WTC11 (cell line): ENCODE data around the gene FCN1. TPM values are rescaled to one million over a fixed set of nuclear protein-coding genes. Genes with fewer than 3 reads are reported as not detected.
A peak's percentile ranks its signal among the peaks of the same experiment; 100 is the strongest.

Source experiments
- ATAC-seq: fragments of 200-7000 bp; cut with Tn5 transposase; 2 replicates; pipeline ENCODE4 v1.10.0; 2021; ENCODE audit warnings: mild to moderate bottlenecking, moderate library complexity
- CTCF ChIA-PET: fragments of 300-600 bp; sonication (Branson Sonifier 250); formaldehyde crosslinking; loops from one replicate; lab custom pipeline; 2021; ENCODE audit warnings: antibody characterized with exemption; lab: Charles Lee
- POLR2A ChIA-PET: fragments of 350-600 bp; sonication (Branson Sonifier 250); formaldehyde crosslinking; loops from one replicate; lab custom pipeline; 2021; ENCODE audit warnings: antibody characterized with exemption; lab: Charles Lee
- DNase-seq: peaks from one replicate; pipeline ENCODE4 v3.0.0; 2021; ENCODE audit warnings: low spot score
- H3K27ac Mint-ChIP-seq: 2 replicates; pipeline ENCODE4 v1.8.0; 2021; ENCODE audit warnings: mixed read lengths
- H3K27me3 Mint-ChIP-seq: 2 replicates; pipeline ENCODE4 v1.8.0; 2021; ENCODE audit warnings: low read depth, mild to moderate bottlenecking, moderate library complexity, mixed read lengths
- H3K36me3 Mint-ChIP-seq: 2 replicates; pipeline ENCODE4 v1.8.0; 2021; ENCODE audit warnings: mixed read lengths
- H3K4me1 Mint-ChIP-seq: 2 replicates; pipeline ENCODE4 v1.8.0; 2022; ENCODE audit warnings: mixed read lengths
- H3K4me3 Mint-ChIP-seq: 2 replicates; pipeline ENCODE4 v1.8.0; 2021; ENCODE audit warnings: mild to moderate bottlenecking, moderate library complexity, mixed read lengths
- H3K9me3 Mint-ChIP-seq: 2 replicates; pipeline ENCODE4 v1.8.0; 2021; ENCODE audit warnings: mixed read lengths
- ATF3 ChIP-seq: sonication (generic); formaldehyde crosslinking; conservative IDR thresholded peaks from 2 replicates; pipeline ENCODE4 v1.8.1; 2022; ENCODE audit warnings: mild to moderate bottlenecking, missing genetic modification reagents
- CREM ChIP-seq: sonication (generic); formaldehyde crosslinking; IDR thresholded peaks from 2 replicates; pipeline ENCODE4 v1.8.1; 2022; ENCODE audit warnings: mild to moderate bottlenecking, missing genetic modification reagents, moderate library complexity
- E2F5 ChIP-seq: sonication (generic); formaldehyde crosslinking; IDR thresholded peaks from 2 replicates; pipeline ENCODE4 v1.8.1; 2022; ENCODE audit warnings: mild to moderate bottlenecking, moderate library complexity, missing genetic modification reagents
- FOXJ3 ChIP-seq: sonication (generic); formaldehyde crosslinking; IDR thresholded peaks from 2 replicates; pipeline ENCODE4 v1.9.0; 2021; ENCODE audit warnings: missing genetic modification reagents, mild to moderate bottlenecking, borderline replicate concordance
- GABPB1 ChIP-seq: sonication (generic); formaldehyde crosslinking; IDR thresholded peaks from 2 replicates; pipeline ENCODE4 v1.8.1; 2023; ENCODE audit warnings: mild to moderate bottlenecking, missing genetic modification reagents
- GTF2I ChIP-seq: fragments of 250-450 bp; sonication (Bioruptor Pico); conservative IDR thresholded peaks from 2 replicates; pipeline ENCODE4 v1.4.0; 2021; ENCODE audit warnings: mild to moderate bottlenecking
- IRF2 ChIP-seq: sonication (generic); formaldehyde crosslinking; IDR thresholded peaks from 2 replicates; pipeline ENCODE4 v1.8.0; 2022; ENCODE audit warnings: low read depth, missing genetic modification reagents, borderline replicate concordance
- KAT7 ChIP-seq: sonication (generic); formaldehyde crosslinking; IDR thresholded peaks from 2 replicates; pipeline ENCODE4 v1.8.1; 2023; ENCODE audit warnings: missing genetic modification reagents, mild to moderate bottlenecking, borderline replicate concordance
- MYBL2 ChIP-seq: sonication (generic); formaldehyde crosslinking; IDR thresholded peaks from 2 replicates; pipeline ENCODE4 v1.8.1; 2023; ENCODE audit warnings: mild to moderate bottlenecking, moderate library complexity, missing genetic modification reagents
- NFE2L1 ChIP-seq: sonication (generic); formaldehyde crosslinking; IDR thresholded peaks from 2 replicates; pipeline ENCODE4 v1.8.1; 2023; ENCODE audit warnings: missing genetic modification reagents
- NR2C2 ChIP-seq: sonication (generic); formaldehyde crosslinking; IDR thresholded peaks from 2 replicates; pipeline ENCODE4 v1.8.0; 2022; ENCODE audit warnings: mild to moderate bottlenecking, missing genetic modification reagents
- PRRX2 ChIP-seq: fragments of 250-450 bp; sonication (Bioruptor Pico); IDR thresholded peaks from 2 replicates; pipeline ENCODE4 v1.8.0; 2021; ENCODE audit warnings: mild to moderate bottlenecking
- RELA ChIP-seq: sonication (generic); formaldehyde crosslinking; IDR thresholded peaks from 2 replicates; pipeline ENCODE4 v1.8.1; 2022; ENCODE audit warnings: missing genetic modification reagents, mild to moderate bottlenecking, borderline replicate concordance
- SP1 ChIP-seq: sonication (generic); formaldehyde crosslinking; conservative IDR thresholded peaks from 2 replicates; pipeline ENCODE4 v1.8.1; 2022; ENCODE audit warnings: missing genetic modification reagents
- TP53 ChIP-seq: sonication (generic); formaldehyde crosslinking; IDR thresholded peaks from 2 replicates; pipeline ENCODE4 v1.8.1; 2023; ENCODE audit warnings: mild to moderate bottlenecking, missing genetic modification reagents
- ZNF121 ChIP-seq: sonication (generic); formaldehyde crosslinking; IDR thresholded peaks from 2 replicates; pipeline ENCODE4 v1.8.0; 2023; ENCODE audit warnings: missing genetic modification reagents
- ZNF232 ChIP-seq: sonication (generic); formaldehyde crosslinking; IDR thresholded peaks from 2 replicates; pipeline ENCODE4 v1.8.0; 2022; ENCODE audit warnings: mild to moderate bottlenecking, missing genetic modification reagents
- ZNF317 ChIP-seq: sonication (generic); formaldehyde crosslinking; IDR thresholded peaks from 2 replicates; pipeline ENCODE4 v1.8.1; 2023; ENCODE audit warnings: low read depth, mild to moderate bottlenecking, moderate library complexity, missing genetic modification reagents, borderline replicate concordance
- ZNF423 ChIP-seq: fragments of 250-450 bp; sonication (Bioruptor Pico); IDR thresholded peaks from 2 replicates; pipeline ENCODE4 v2.1.2; 2022; ENCODE audit warnings: mild to moderate bottlenecking, moderate library complexity
- ZNF425 ChIP-seq: fragments of 250-450 bp; sonication (Bioruptor Pico); conservative IDR thresholded peaks from 2 replicates; pipeline ENCODE4 v1.9.0; 2021; ENCODE audit warnings: mild to moderate bottlenecking
- total RNA-seq: library from RNA; stranded (reverse); gene quantifications from 3 replicates; pipeline ENCODE4 v1.2.3, GENCODE V29; 2021
- TF ChIP-seq, protein P1 (sequence below): sonication (generic); formaldehyde crosslinking; IDR thresholded peaks from 2 replicates; pipeline ENCODE4 v1.8.1; 2022; ENCODE audit warnings: low read depth, missing genetic modification reagents, borderline replicate concordance

FCN1 gene
- total RNA-seq, 1 experiment from 2014 or later, result not detected

- TF ChIP-seq ZNF121 (CRISPR knock-in tag), result no peak
- TF ChIP-seq GABPB1, result no peak
- TF ChIP-seq PRRX2, result no peak
- Mint-ChIP-seq H3K4me1 (peaks cover 1% of the 10 kb centered on the region), H3K27me3 (no peaks in the 10 kb centered on the region), H3K4me3 (no peak overlapping the region), H3K27ac (no peak overlapping the region), H3K9me3 (peaks cover 3% of the 10 kb centered on the region; the same call in 1 of the 2 replicates), H3K36me3 (no peaks in the 10 kb centered on the region)
- ChIA-PET POLR2A (no interaction called here), CTCF (interaction anchor here (1.0 to 1.4 kb wide), 3 partner anchors 13 to 184 kb away, joined by 3 to 6 read pairs (median 5); no protein-coding TSS in a partner anchor)
- no peak for ATAC-seq
- DNase-seq, result no peak
Observed at GRCh38 chr9:134962065-134962972, 44.6 kb upstream of the FCN1 start.

DNA sequence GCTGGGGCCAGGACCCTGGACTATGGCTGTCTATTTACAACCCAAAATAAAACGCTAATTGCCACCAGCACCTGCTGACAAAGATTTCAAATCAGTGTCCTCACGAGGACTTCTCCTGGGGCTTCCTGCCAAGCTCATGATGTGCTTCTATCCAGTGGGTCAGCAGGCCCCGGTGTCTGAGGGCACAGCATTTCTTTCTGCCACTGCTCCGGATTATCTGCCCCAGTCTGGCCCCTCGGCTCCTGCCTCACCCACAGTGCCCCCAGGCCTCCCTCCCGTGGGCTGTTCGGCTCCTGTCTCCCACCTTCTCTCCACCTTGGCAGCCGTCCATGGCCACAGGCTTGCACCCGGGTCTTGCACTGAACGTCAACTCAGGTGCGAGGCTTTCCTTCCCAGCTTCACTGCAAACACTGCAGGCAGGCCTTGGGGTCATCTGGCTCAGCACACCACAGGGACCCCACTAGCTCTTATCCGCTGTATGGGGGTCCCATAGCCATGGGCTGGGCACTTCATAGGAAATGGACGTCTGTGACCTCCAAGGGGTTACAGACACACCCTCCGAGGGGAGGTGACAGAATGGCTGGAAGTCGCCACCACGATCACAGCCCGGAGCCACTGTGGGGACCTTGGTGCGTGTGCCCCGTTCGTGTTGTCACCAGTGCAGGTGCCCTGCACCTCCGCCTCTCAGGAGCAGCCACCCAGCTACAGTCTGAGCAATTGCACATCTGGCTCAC, 43.8 kb upstream of the FCN1 start:
- Mint-ChIP-seq H3K9me3 (peaks cover 3% of the 10 kb centered on the region; the same call in 1 of the 2 replicates), H3K27me3 (no peaks in the 10 kb centered on the region), H3K4me3 (no peak overlapping the region), H3K4me1 (no peaks in the 10 kb centered on the region; the same call in 1 of the 2 replicates), H3K36me3 (no peaks in the 10 kb centered on the region), H3K27ac (no peak overlapping the region)
- CTCF ChIA-PET, result interaction anchor here (0.9 to 1.4 kb wide), 4 partner anchors 13 to 184 kb away, joined by 3 to 6 read pairs (median 5); no protein-coding TSS in a partner anchor
- DNase-seq, result peak; percentile 2
- TF ChIP-seq ATF3 (no peak), ZNF232 (CRISPR knock-in tag) (no peak), GTF2I (CRISPR knock-in tag) (no peak), IRF2 (CRISPR knock-in tag) (no peak), ZNF317 (no peak), E2F5 (CRISPR knock-in tag) (no peak), TP53 (no peak), ZNF121 (CRISPR knock-in tag) (no peak), ZNF423 (CRISPR knock-in tag) (no peak), KAT7 (CRISPR knock-in tag) (no peak), NFE2L1 (CRISPR knock-in tag) (no peak), MYBL2 (CRISPR knock-in tag) (no peak), FOXJ3 (no peak), SP1 (no peak), CREM (CRISPR knock-in tag) (no peak), RELA (no peak), NR2C2 (no peak), ZNF425 (CRISPR knock-in tag) (no peak)
- TF ChIP-seq, protein P1, sequence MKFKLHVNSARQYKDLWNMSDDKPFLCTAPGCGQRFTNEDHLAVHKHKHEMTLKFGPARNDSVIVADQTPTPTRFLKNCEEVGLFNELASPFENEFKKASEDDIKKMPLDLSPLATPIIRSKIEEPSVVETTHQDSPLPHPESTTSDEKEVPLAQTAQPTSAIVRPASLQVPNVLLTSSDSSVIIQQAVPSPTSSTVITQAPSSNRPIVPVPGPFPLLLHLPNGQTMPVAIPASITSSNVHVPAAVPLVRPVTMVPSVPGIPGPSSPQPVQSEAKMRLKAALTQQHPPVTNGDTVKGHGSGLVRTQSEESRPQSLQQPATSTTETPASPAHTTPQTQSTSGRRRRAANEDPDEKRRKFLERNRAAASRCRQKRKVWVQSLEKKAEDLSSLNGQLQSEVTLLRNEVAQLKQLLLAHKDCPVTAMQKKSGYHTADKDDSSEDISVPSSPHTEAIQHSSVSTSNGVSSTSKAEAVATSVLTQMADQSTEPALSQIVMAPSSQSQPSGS (CRISPR knock-in tag), result no peak
- POLR2A ChIA-PET, result no interaction called here
- ATAC-seq, result no peak
